Activated naive CD4-positive, alpha-beta T cell treated with anti-CD3 and anti-CD28 coated beads, Interleukin-2, amount 50 U/mL, for 16 hours (primary cell): Measurements from ENCODE around the gene CARMIL1.

Source experiments
- DNase-seq: peaks from one replicate; pipeline ENCODE4 v3.0.0-alpha.2; 2020

The CARMIL1 gene

DNA sequence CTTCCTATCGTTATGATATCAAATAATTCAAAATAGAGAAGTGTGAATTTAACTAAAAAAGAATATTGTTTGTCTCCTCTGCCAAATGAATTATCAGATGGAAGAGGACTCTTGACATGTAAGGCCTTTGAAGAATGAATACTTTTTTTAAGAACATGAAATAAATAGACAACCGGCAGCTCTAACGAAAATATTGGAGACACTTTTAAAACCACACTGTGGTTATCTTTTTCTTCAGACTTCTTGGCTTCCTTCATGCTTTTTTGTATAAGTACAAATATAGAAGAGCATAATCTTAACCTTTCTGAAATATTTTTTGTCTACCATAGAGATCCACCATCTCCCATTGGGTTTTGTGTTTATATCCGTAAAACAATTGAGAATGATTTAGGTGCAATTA is 257.6 kb downstream of the CARMIL1 start:
- DNase-seq = no peak

DNA sequence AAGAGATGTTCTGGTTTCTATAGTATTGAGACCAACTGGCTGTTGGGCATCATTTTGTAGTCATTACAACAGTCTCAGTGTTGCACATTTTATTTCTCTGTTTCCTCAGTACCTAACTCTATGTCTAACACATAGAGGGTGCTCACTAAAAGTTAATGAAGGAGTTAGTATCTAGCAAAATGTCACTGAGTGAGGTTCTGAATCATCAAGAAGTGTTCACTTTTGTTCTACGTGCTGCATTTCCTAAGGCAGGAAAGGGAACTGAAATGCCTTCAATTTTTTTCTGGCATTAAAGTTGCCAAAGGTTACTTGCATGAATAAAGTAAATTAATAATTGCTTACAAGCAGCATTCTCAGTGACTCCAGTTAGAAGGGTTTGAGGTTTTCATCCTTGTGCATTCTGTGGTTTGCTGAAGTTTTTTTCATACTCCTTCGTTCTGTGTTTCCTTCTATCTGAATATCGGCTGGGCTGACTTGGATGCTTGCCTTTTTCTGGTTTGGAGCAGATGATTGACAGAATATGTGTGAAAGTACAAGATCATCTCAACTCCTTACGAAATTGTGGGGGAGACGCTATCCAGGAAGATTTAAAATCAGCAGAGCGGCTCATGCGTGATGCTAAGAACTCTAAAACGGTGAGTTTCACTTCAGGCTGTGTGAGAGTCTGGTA is 258.3 kb downstream of the CARMIL1 start:
- DNase-seq = no peak

DNA sequence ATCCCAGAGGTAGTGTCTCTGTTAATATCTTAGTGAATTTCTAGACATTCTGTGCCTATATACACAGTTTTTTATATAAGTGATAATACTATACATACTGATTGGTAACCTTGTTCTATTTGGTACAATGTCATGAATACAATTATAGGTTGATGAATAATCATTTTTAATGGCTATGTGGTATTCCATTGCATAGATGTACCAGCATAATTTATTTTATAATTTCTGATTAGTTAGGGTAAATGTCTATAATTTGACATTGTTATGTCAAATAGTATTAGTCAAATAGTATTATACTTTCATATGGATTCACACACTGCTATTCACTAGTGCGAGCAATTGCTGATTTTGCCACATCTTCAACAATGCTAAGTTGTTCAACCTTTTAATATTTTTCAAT is 262.1 kb downstream of the CARMIL1 start:
- DNase-seq = no peak

- no peak for DNase-seq
These were observed 264.1 kb downstream of the CARMIL1 start for GRCh38 chr6:25542984-25543910.

GRCh38 chr6:25544833-25545232 is 265.7 kb downstream of the CARMIL1 start:
- no peak for DNase-seq

- DNase-seq = no peak
These were observed 268.6 kb downstream of the CARMIL1 start for GRCh38 chr6:25547797-25548196.

DNA sequence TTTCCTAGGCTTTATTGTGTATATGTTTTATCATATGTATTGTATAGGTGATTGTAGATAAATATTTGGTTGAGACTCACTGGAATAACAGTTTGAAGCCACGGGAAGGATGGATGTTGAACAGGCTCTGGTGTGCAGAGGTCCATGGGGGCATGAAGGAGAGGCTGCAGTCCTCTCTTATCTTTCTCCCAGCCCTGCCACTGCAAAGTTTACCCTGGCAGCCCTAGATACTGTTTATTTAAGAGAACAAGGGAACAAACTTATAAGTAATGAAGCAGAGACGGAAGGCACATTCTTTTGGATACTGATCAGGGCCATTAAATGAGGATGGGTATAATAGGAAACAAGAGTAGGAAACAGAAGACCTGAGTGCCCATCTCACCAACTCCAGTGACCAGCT is 269.3 kb downstream of the CARMIL1 start:
- no peak for DNase-seq

DNA sequence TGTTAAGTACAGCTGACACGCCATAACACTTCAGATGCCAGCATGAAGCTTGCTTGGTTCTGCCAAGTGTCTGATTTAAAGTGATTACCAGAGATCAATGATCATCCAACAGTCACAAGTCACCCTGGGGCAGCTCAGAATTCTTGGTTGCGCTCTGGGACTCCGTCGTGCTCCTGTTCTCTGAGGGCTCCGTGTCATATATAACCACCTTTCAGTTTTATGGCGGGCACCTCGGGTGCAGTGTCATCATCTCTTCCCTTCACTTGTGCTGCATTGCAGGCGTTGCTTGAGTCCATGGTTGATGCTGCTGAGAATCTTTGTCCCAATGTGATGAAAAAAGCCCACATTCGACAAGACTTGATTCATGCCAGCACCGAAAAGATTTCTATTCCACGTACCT is 271.5 kb downstream of the CARMIL1 start:
- no peak for DNase-seq

- DNase-seq = no peak
These were observed 274.3 kb downstream of the CARMIL1 start for GRCh38 chr6:25553502-25553901.

GRCh38 chr6:25555188-25555587 is 276.0 kb downstream of the CARMIL1 start:
- DNase-seq = no peak

DNA sequence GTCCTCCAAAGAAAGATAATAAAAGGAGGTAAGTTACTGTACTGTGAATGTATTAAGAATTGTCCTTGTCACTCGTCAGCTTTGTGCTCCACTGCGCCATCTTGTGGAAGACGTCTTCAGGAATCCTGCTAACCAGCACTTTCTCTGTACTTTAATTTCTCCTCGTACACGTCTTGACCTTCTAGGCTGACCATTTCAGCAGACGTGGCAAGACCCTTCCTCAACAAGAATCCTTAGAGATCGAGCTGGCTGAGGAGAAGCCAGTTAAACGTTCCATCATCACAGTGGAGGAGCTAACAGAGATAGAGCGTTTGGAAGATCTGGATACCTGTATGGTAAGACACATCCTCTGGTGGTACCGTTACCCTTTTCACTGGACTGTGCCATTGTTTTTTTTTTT is 277.3 kb downstream of the CARMIL1 start:
- peak; percentile 82 for DNase-seq

GRCh38 chr6:25558155-25558817 is 279.1 kb downstream of the CARMIL1 start:
- no peak for DNase-seq

- DNase-seq = no peak
These were observed 281.7 kb downstream of the CARMIL1 start for GRCh38 chr6:25560865-25561264.

DNA sequence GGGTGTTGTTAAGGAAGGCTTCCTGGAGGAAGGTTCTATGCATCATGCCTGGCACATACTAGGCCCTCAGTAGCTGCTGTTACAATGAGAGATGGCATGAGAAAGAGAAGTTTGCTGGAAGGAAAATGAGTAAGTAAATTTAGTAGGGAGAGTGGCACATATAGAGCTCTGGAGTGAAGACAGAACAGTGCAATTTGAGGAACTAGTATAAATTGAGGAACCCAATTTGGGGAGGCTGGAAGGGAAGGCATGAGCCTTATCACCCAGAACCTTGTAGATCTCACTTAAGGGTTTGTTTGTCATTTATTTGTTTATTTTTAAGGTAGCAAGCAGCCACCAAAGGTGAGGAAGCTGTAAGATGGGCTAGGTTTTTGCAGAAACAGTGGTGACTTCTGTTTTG is 285.8 kb downstream of the CARMIL1 start:
- DNase-seq = no peak

- DNase-seq = no peak
These were observed 291.4 kb downstream of the CARMIL1 start for GRCh38 chr6:25570578-25570977.

DNA sequence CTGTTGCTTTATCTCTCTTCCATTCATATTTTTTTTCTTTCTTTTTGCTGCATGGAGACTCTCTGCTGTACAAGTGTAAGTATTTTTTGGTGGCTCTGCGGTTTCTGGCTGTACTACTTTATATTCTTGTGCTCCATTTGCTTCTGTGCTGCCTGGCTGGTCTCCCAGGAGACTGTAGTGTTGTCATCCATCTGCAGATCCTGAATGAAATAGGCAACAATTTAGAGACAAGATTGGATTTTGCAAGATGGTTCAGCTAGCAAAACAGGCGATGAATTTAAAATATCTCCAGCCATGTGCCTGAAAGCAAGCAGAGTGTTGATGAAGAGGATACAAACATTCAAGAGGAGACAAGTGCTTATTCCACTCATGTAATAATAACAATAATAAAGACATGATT is 297.7 kb downstream of the CARMIL1 start:
- no peak for DNase-seq

GRCh38 chr6:25578538-25578937 is 299.4 kb downstream of the CARMIL1 start:
- no peak for DNase-seq

- DNase-seq = no peak
These were observed 300.3 kb downstream of the CARMIL1 start for GRCh38 chr6:25579391-25579883.

DNA sequence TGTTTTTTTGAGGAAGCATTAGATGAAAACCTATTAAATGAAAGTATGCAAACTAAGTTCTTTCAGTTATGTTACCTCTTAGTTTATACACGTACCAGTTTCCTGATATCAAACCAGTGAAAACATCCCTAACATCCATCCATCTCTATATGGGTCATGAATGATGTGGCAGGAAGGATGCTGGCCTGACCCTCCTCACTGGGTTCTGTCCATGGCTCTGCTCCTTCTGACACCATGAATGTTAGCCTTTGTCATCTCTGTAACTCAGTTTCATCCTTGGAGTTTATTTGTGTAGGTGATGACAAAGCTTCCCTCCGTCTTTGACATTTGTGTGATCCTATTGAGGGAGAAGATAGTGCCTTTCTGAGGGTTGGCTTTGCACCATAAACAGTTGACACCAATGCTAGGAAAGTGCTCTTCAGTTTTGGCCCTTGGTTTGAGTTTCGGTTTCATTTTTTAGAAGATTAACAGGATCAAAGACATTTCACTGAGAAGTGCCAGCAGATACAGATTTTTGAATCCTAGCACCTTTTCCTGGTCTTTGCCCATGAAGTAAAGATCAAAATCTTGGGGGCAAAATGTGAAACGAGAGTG is 300.8 kb downstream of the CARMIL1 start:
- DNase-seq = no peak

DNA sequence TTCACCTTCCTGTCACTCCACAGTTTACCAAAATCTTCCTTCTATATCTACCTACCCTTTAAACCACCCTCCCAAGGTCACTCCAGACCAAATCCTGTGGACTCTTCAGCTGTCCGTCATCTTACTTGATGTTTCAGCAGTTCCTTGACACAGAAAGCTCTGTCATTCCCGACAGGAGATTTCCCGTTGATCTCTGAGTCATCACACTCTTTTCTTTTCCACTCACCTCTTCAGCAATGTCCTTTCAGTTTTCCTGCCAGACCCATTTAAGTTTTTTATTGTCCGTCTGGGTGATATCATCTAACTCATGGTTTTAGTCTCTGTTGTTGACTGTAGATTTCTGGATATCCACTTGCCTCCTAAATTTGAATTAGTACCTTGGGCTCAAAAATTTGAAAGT is 302.9 kb downstream of the CARMIL1 start:
- no peak for DNase-seq

DNA sequence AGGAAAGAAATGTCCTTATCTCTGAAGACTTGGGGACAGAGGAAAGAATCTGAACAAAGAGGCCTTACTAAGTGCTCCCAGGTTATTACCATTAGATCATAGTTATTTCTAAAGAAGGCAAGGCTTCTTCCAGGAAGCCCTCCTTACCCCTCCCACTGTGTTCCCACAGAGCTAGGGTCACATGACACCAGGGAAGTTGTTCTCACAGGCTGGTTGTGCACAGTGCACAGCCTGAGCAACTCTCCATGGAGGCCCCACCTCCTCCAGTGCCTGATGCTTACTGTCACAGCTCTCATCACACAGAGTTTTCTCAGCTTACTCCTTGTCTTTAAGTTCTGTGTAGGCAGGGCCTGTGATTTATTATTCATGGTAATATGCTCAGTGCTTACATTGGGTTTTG is 303.9 kb downstream of the CARMIL1 start:
- DNase-seq = no peak

- DNase-seq = no peak
These were observed 304.7 kb downstream of the CARMIL1 start for GRCh38 chr6:25583906-25584305.

GRCh38 chr6:25585225-25585624 is 306.1 kb downstream of the CARMIL1 start:
- DNase-seq = no peak
